B cell (primary cell): ENCODE results near the gene SLC9A5. TPM values are rescaled to one million over a fixed set of nuclear protein-coding genes. Genes with fewer than 3 reads are reported as not detected.

ENCODE experiments used
- ATAC-seq: fragments of 200-7000 bp; cut with Tn5 transposase; one replicate; pipeline ENCODE4 v1.10.0; 2021; ENCODE audit warnings: low read depth, mild to moderate bottlenecking, moderate number of reproducible peaks, moderate library complexity
- CTCF ChIA-PET: fragments of 350-600 bp; sonication (Branson Sonifier 250); formaldehyde crosslinking; loops from one replicate; lab custom pipeline; 2021; ENCODE audit warnings: antibody characterized with exemption, inconsistent platforms; lab: Charles Lee
- POLR2A ChIA-PET: fragments of 350-600 bp; sonication (Branson Sonifier 250); formaldehyde crosslinking; loops from one replicate; lab custom pipeline; 2021; ENCODE audit warnings: antibody characterized with exemption; lab: Charles Lee
- DNase-seq: peaks from one replicate; pipeline ENCODE4 v3.0.0; 2013
- H2AFZ ChIP-seq: 2 replicates; pipeline ENCODE4 v1.6.1; 2012; ENCODE audit warnings: mild to moderate bottlenecking, low read depth, low read length; ENCODE audit not compliant: insufficient read depth, poor library complexity, severe bottlenecking
- H3K27ac ChIP-seq, 2 donors: 1 replicate in 1 of 2; 2 replicates in 1 of 2; pipeline ENCODE4 v1.5.1; 2012 to 2013; ENCODE audit warnings: low read length in 2 of 2, mild to moderate bottlenecking in 2 of 2, moderate library complexity in 1 of 2
- H3K27me3 ChIP-seq, 4 experiments: fragments of 200-600 bp in 1 of 4; sonication (generic) in 1 of 4; replicated peaks in 1 of 4; 1 replicate in 2 of 4; 2 replicates in 2 of 4; pipeline versions ENCODE4 v1.6.1 to v1.7.0; 2013 to 2016; ENCODE audit warnings: low read length in 3 of 4, mild to moderate bottlenecking in 2 of 4, mixed read lengths in 1 of 4, moderate library complexity in 1 of 4; ENCODE audit not compliant: insufficient read depth in 4 of 4, control insufficient read depth in 3 of 4; ENCODE audit errors: control extremely low read depth in 1 of 4
- H3K36me3 ChIP-seq, 2 experiments: replicated peaks in 1 of 2; 1 replicate in 1 of 2; 2 replicates in 1 of 2; pipeline versions ENCODE4 v1.6.1 to v1.7.1; 2013; ENCODE audit warnings: low read length in 1 of 2; ENCODE audit not compliant: insufficient read depth in 2 of 2, control insufficient read depth in 1 of 2; ENCODE audit errors: control extremely low read depth in 1 of 2, extremely low read depth in 1 of 2
- H3K4me1 ChIP-seq, 2 donors: fragments of 200-600 bp in 1 of 2; sonication (generic) in 1 of 2; 1 replicate in 1 of 2; 2 replicates in 1 of 2; pipeline versions ENCODE4 v1.5.1 to v1.6.1; 2013 to 2017; ENCODE audit warnings: low read length in 2 of 2; ENCODE audit not compliant: control insufficient read depth in 2 of 2, insufficient read depth in 2 of 2
- H3K4me2 ChIP-seq: replicated peaks from 2 replicates; pipeline ENCODE3; 2012; ENCODE audit warnings: mild to moderate bottlenecking, low read depth, low read length; ENCODE audit not compliant: poor library complexity, severe bottlenecking
- H3K4me3 ChIP-seq, 5 experiments: fragments of 200-600 bp in 1 of 5; sonication (generic) in 1 of 5; 1 replicate in 3 of 5; 2 replicates in 2 of 5; pipeline versions ENCODE4 v1.5.1 to v1.7.0; 2011 to 2016; ENCODE audit warnings: low read length in 4 of 5, mild to moderate bottlenecking in 4 of 5, low read depth in 2 of 5, control low read depth in 1 of 5, moderate library complexity in 1 of 5; ENCODE audit not compliant: insufficient read depth in 1 of 5; ENCODE audit errors: control extremely low read depth in 1 of 5, extremely low read depth in 1 of 5
- H3K79me2 ChIP-seq: fragments of 200-600 bp; sonication (generic); one replicate; pipeline ENCODE4 v1.6.0; 2016; ENCODE audit warnings: low read length; ENCODE audit not compliant: control insufficient read depth, insufficient read depth
- H3K9ac ChIP-seq: fragments of 200-600 bp; sonication (generic); 2 replicates; pipeline ENCODE4 v1.6.1; 2017; ENCODE audit warnings: mild to moderate bottlenecking, low read length, moderate library complexity
- H3K9me3 ChIP-seq, 3 donors: one replicate each; pipeline versions ENCODE4 v1.6.1 to v1.7.1; 2013; ENCODE audit warnings: low read length in 2 of 3; ENCODE audit not compliant: control insufficient read depth in 2 of 3, insufficient read depth in 1 of 3; ENCODE audit errors: control extremely low read depth in 1 of 3
- H4K20me1 ChIP-seq: 2 replicates; pipeline ENCODE4 v1.6.0; 2012; ENCODE audit warnings: mild to moderate bottlenecking, low read length; ENCODE audit not compliant: insufficient read depth, control insufficient read depth, poor library complexity, severe bottlenecking
- H3K27ac Mint-ChIP-seq: one replicate; pipeline ENCODE4 v1.8.0; 2021; ENCODE audit warnings: mixed read lengths
- H3K27me3 Mint-ChIP-seq: one replicate; pipeline ENCODE4 v1.8.0; 2021; ENCODE audit warnings: mixed read lengths
- H3K4me1 Mint-ChIP-seq: one replicate; pipeline ENCODE4 v1.8.0; 2021; ENCODE audit warnings: mixed read lengths
- H3K4me3 Mint-ChIP-seq: one replicate; pipeline ENCODE4 v1.8.0; 2021; ENCODE audit warnings: mixed read lengths
- H3K9me3 Mint-ChIP-seq: one replicate; pipeline ENCODE4 v1.8.0; 2022; ENCODE audit warnings: mixed read lengths; ENCODE audit not compliant: insufficient read depth
- CTCF ChIP-seq: fragments of 200-600 bp; IDR thresholded peaks from one replicate; pipeline ENCODE4 v1.8.0; 2022; ENCODE audit warnings: antibody characterized with exemption, mild to moderate bottlenecking
- EZH2 ChIP-seq: IDR thresholded peaks from 2 replicates; pipeline ENCODE4 v1.6.1; 2012; ENCODE audit warnings: borderline replicate concordance, low read depth, mild to moderate bottlenecking, moderate library complexity, low read length; ENCODE audit not compliant: insufficient read depth, poor library complexity, severe bottlenecking
- WGBS: methylation state at CpG from one replicate; pipeline ENCODE4 v1.1.5; 2013; ENCODE audit warnings: missing lambda C conversion rate; ENCODE audit not compliant: insufficient coverage; 5-methylcytosine and 5-hydroxymethylcytosine counted together
- intact Hi-C: fragments of 100-400 bp; cut with micrococcal nuclease; formaldehyde crosslinking; loops from one replicate; pipeline ENCODE4 v1.10.0; 2022
- polyA plus RNA-seq: library from polyadenylated mRNA; depleted of rRNA; stranded (reverse); fragments of >200 nt; gene quantifications from 2 replicates; pipeline ENCODE4 v1.2.3, GENCODE V29; 2012
- total RNA-seq, 2 donors: library from RNA; stranded (reverse); fragments of 120-200 nt in 1 of 2; gene quantifications; 1 replicate in 1 of 2; 2 replicates in 1 of 2; pipeline versions ENCODE4 v1.2.3 to v1.2.4, GENCODE V29; 2013 to 2022

SLC9A5 gene
- total and polyA plus RNA-seq, 2 donors (not counting 1 experiment from before 2014, with no cell fraction given), result 1.7 TPM

GRCh38 chr16:67244387-67245185 is 4.2 kb upstream of the SLC9A5 start:
- WGBS, result 0% methylated on average over 3 of the region's 5 CpGs
- intact Hi-C loops, result loop anchor here (10.0 kb wide), 1 partner anchor 420 kb away; the partner anchor contains the start of genes ACD, C16orf86, ENKD1 and PARD6A

More at GRCh38 chr16:67244387-67245185, 4.2 kb upstream of the SLC9A5 start:
- ATAC-seq (peak; percentile 67), DNase-seq (peak; percentile 87)
- peak overlapping the region; percentile 67 to 86 for H3K27ac ChIP-seq
- peaks cover 43 to 53% of the 10 kb centered on the region in 2 donors for H3K4me1 ChIP-seq
- peaks cover 0 to 3% of the 10 kb centered on the region in 2 experiments for H3K36me3 ChIP-seq
- no peaks in the 10 kb centered on the region for H3K9me3 ChIP-seq
- ChIA-PET CTCF (interaction anchor here (0.9 to 3.7 kb wide), 11 partner anchors 11 to 277 kb away, joined by 3 to 33 read pairs (median 4); partner anchors contain the start of gene TMEM208), POLR2A (interaction anchor here (0.6 to 2.5 kb wide), 7 partner anchors 16 to 320 kb away, joined by 3 to 30 read pairs (median 3); partner anchors contain the start of genes MATCAP1 and TMEM208)
- Mint-ChIP-seq H3K9me3 (no peaks in the 10 kb centered on the region), H3K27ac (peak overlapping the region; percentile 96), H3K4me1 (peaks cover 48% of the 10 kb centered on the region), H3K27me3 (peaks cover 2% of the 10 kb centered on the region), H3K4me3 (peak overlapping the region; percentile 83)
- peak overlapping the region; percentile 60 for H3K4me2 ChIP-seq
- no peak overlapping the region for H2AFZ ChIP-seq
- TF ChIP-seq EZH2 (no peak), CTCF (no peak)
- H3K4me3 ChIP-seq, result peak overlapping the region in 2 of 5 experiments; percentile 4 to 11
- peaks cover 26% of the 10 kb centered on the region for H3K79me2 ChIP-seq
- H4K20me1 ChIP-seq, result peaks cover 7% of the 10 kb centered on the region
- peak overlapping the region; percentile 37 for H3K9ac ChIP-seq
- peaks cover 0 to 7% (median 4%) of the 10 kb centered on the region in 4 experiments for H3K27me3 ChIP-seq
